ENCODE results near the gene LRP5.

DNA sequence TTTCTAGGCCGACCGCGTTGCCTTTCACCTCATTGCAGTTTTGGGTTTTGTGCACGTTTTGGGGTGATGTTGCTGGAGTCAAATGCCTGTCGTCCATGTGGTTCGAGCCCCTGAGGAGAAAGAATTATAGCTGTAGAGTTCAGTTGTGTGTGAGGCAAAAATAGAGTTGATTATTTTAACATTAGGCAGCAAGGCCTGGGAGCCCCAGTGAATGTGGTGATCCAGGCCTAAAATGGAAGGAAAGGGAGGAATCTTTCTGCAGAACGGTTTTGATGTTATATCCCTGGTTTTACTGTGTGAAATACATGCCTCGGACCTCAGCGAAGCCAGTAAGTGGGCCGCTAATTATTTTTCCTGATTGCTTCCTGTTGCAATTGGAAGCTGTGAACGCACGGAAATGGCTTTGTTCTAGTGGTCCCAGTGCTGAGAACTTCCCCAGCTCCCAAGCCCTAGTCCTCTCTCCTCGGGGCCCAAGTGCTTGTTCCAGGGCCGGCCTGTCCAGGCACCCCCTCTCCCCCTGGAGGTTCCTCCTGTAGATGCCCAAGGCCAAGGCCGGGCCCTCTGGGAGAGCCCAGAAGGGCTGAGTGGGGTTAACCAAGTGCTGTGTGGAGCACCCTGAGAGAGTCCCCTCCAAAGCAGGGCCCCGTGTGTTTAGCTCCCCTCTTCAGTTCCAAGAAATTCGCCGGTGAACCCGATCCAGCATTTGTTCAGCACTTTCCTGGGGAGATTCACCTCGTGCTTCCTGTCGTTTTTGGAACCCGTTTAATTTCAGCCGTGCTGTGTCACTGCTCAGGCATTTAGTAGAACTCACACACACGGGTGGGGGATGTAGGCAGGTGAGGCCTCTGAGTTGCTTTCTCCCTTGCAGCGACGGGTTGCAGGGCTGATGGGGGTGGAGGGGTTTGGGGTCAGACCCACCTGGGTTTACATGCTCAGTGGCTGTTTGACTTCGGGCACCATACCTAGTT lies 2.1 kb downstream of the LRP5 start:
- TF ChIP-seq, protein P1, sequence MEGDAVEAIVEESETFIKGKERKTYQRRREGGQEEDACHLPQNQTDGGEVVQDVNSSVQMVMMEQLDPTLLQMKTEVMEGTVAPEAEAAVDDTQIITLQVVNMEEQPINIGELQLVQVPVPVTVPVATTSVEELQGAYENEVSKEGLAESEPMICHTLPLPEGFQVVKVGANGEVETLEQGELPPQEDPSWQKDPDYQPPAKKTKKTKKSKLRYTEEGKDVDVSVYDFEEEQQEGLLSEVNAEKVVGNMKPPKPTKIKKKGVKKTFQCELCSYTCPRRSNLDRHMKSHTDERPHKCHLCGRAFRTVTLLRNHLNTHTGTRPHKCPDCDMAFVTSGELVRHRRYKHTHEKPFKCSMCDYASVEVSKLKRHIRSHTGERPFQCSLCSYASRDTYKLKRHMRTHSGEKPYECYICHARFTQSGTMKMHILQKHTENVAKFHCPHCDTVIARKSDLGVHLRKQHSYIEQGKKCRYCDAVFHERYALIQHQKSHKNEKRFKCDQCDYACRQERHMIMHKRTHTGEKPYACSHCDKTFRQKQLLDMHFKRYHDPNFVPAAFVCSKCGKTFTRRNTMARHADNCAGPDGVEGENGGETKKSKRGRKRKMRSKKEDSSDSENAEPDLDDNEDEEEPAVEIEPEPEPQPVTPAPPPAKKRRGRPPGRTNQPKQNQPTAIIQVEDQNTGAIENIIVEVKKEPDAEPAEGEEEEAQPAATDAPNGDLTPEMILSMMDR (IDR thresholded peaks at IDR 0.05 in 8 of 11, conservative IDR thresholded peaks at IDR 0.05 in 3 of 11): no peak
- TF ChIP-seq POLR2A (IDR thresholded peaks at IDR 0.05): no peak
